ENCODE data around the gene CERS6.

DNA sequence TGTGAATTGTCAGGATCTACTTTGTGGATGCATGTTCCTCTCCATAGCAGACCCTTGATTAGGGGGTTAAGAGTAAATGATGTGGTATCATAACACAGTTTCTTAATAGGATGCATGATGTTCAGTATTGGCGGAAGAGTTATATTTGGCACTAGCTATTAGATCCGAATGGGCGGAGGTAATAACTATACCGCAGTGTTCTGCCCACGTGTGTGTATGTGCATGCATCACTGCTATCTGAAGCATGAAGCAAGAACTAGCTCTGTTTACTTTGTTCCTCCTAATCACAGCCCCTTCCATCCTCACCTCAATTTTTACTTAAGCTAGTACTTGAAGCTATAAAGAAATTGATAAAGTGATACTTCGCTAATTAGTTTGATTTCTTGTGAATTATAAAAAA, 186.8 kb downstream of the CERS6 start:
- TF ChIP-seq POLR2AphosphoS5 (IDR thresholded peaks at IDR 0.05; ENCODE audit: insufficient read depth in 1 of 2, low read depth in 1 of 2): no peak
- TF ChIP-seq, protein P1, sequence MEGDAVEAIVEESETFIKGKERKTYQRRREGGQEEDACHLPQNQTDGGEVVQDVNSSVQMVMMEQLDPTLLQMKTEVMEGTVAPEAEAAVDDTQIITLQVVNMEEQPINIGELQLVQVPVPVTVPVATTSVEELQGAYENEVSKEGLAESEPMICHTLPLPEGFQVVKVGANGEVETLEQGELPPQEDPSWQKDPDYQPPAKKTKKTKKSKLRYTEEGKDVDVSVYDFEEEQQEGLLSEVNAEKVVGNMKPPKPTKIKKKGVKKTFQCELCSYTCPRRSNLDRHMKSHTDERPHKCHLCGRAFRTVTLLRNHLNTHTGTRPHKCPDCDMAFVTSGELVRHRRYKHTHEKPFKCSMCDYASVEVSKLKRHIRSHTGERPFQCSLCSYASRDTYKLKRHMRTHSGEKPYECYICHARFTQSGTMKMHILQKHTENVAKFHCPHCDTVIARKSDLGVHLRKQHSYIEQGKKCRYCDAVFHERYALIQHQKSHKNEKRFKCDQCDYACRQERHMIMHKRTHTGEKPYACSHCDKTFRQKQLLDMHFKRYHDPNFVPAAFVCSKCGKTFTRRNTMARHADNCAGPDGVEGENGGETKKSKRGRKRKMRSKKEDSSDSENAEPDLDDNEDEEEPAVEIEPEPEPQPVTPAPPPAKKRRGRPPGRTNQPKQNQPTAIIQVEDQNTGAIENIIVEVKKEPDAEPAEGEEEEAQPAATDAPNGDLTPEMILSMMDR (IDR thresholded peaks at IDR 0.05): no peak
- no peak for TF ChIP-seq POLR2A (IDR thresholded peaks at IDR 0.05)
